Fibroblast of skin of left biceps (primary cell): ENCODE data around the gene ANP32A.
A peak's percentile ranks its signal among the peaks of the same experiment; 100 is the strongest.

ENCODE experiments used
- DNase-seq, 2 experiments: peaks; one replicate each; pipeline ENCODE4 v3.0.0-alpha.2; 2013; ENCODE audit warnings: low read depth in 2 of 2

Gene ANP32A

GRCh38 chr15:68819495-68820294 is 1.0 kb downstream of the ANP32A start:
- no peak for DNase-seq

- DNase-seq = no peak
These were observed 1.8 kb downstream of the ANP32A start for GRCh38 chr15:68818769-68819494.

- peak in 1 of 2 experiments; percentile 59 for DNase-seq
These were observed 2.5 kb downstream of the ANP32A start for GRCh38 chr15:68818066-68818768.

- DNase-seq = no peak
These were observed 3.2 kb downstream of the ANP32A start for GRCh38 chr15:68817304-68818065.

- DNase-seq = no peak
These were observed 3.8 kb downstream of the ANP32A start for GRCh38 chr15:68816795-68817303.

GRCh38 chr15:68816158-68816557 is 4.5 kb downstream of the ANP32A start:
- no peak for DNase-seq

- no peak for DNase-seq
These were observed 5.1 kb downstream of the ANP32A start for GRCh38 chr15:68815598-68815997.

- no peak for DNase-seq
These were observed 6.1 kb downstream of the ANP32A start for GRCh38 chr15:68814596-68814995.

- DNase-seq = no peak
These were observed 7.9 kb downstream of the ANP32A start for GRCh38 chr15:68812597-68813431.

GRCh38 chr15:68812069-68812468 is 8.6 kb downstream of the ANP32A start:
- DNase-seq = no peak

- no peak for DNase-seq
These were observed 11.2 kb downstream of the ANP32A start for GRCh38 chr15:68809517-68809916.

GRCh38 chr15:68808770-68809169 is 11.9 kb downstream of the ANP32A start:
- DNase-seq = no peak

- no peak for DNase-seq
These were observed 12.6 kb downstream of the ANP32A start for GRCh38 chr15:68808091-68808490.

GRCh38 chr15:68807249-68807648 is 13.4 kb downstream of the ANP32A start:
- DNase-seq = no peak

GRCh38 chr15:68806220-68807060 is 14.3 kb downstream of the ANP32A start:
- no peak for DNase-seq

- DNase-seq = no peak
These were observed 18.3 kb downstream of the ANP32A start for GRCh38 chr15:68802373-68802772.

GRCh38 chr15:68801572-68802148 is 19.0 kb downstream of the ANP32A start:
- no peak for DNase-seq

- DNase-seq = no peak
These were observed 19.8 kb downstream of the ANP32A start for GRCh38 chr15:68800875-68801274.

- DNase-seq = no peak
These were observed 22.2 kb downstream of the ANP32A start for GRCh38 chr15:68798346-68799094.
